Right atrium auricular region (tissue), 2 donors: ENCODE data around the gene ILF3. TPM values are rescaled to one million over a fixed set of nuclear protein-coding genes. Genes with fewer than 3 reads are reported as not detected.
"Not testable (repeated sequence)": the region's sequence is repeated elsewhere in the genome, so short reads cannot be mapped to it uniquely, and the experiment has no call there.

ENCODE experiments used
- DNase-seq: peaks from one replicate; pipeline ENCODE4 v3.0.0-alpha.2; 2019; ENCODE audit warnings: low spot score
- H3K27ac ChIP-seq, 2 donors: fragments of 200-600 bp; sonication (generic); 1 replicate in 1 of 2; 2 replicates in 1 of 2; pipeline ENCODE4 v1.5.1; 2016 to 2019
- H3K27me3 ChIP-seq, 2 donors: fragments of 200-600 bp; sonication (generic); one replicate each; pipeline versions ENCODE4 v1.5.1 to v1.6.0; 2017 to 2019
- H3K36me3 ChIP-seq: fragments of 200-600 bp; sonication (generic); one replicate; pipeline ENCODE4 v1.5.1; 2016
- H3K4me1 ChIP-seq, 2 donors: fragments of 200-600 bp; sonication (generic); one replicate each; pipeline versions ENCODE4 v1.5.1 to v1.6.0; 2017 to 2019
- H3K4me3 ChIP-seq, 2 donors: fragments of 200-600 bp; sonication (generic); 1 replicate in 1 of 2; 2 replicates in 1 of 2; pipeline ENCODE4 v1.5.1; 2017 to 2019; ENCODE audit warnings: mild to moderate bottlenecking in 1 of 2, moderate library complexity in 1 of 2
- H3K9me3 ChIP-seq, 2 donors: fragments of 200-600 bp; sonication (generic); one replicate each; pipeline ENCODE4 v1.5.1; 2019
- CTCF ChIP-seq, 2 donors: fragments of 200-600 bp; sonication (generic); IDR thresholded peaks; one replicate each; pipeline ENCODE4 v1.5.1; 2019; ENCODE audit warnings: antibody characterized with exemption in 2 of 2
- total RNA-seq, 2 donors: library from RNA; depleted of rRNA; stranded (reverse); fragments of >200 nt; gene quantifications; one replicate each; pipeline ENCODE4 v1.1.0, GENCODE V29; 2016

Gene ILF3
- total RNA-seq, 2 donors from 2014 or later = 59.2 to 75.1 TPM

- Histone ChIP-seq H3K27ac (peak overlapping the region; percentile 98 to 100), H3K9me3 (no peaks in the 10 kb centered on the region), H3K36me3 (no peaks in the 10 kb centered on the region), H3K27me3 (no peaks in the 10 kb centered on the region), H3K4me1 (peaks cover 0 to 65% of the 10 kb centered on the region in 2 donors), H3K4me3 (peak overlapping the region; percentile 92 to 98)
- DNase-seq = no peak
- TF ChIP-seq CTCF (IDR thresholded peaks at IDR 0.05) = no peak
Measured at GRCh38 chr19:10655457-10656312, 1.5 kb downstream of the ILF3 start.

DNA sequence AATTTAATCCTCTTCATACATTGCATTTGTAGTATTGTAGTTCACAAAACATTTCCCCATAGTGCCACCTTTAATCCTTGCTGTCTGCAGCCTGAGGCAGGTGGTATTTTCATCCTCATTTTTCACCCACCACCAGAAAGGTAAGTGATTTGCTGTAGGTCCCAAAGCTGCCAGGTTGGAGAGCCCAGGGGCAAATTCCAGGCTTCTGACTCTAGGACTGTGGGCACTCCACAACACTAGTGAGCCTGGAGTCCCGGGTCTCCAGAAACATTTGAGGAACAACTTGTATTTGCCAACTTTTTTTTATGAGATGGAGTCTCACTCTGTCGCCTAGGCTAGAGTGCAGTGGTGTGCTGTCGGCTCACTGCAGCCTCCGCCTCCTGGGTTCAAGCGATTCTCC lies 6.2 kb downstream of the ILF3 start:
- TF ChIP-seq CTCF (IDR thresholded peaks at IDR 0.05) = no peak
- H3K27me3 ChIP-seq = no peaks in the 10 kb centered on the region
- peaks cover 0 to 72% of the 10 kb centered on the region in 2 donors for H3K4me1 ChIP-seq
- no peaks in the 10 kb centered on the region for H3K36me3 ChIP-seq
- H3K4me3 ChIP-seq = no peak overlapping the region
- H3K9me3 ChIP-seq = no peaks in the 10 kb centered on the region
- no peak for DNase-seq
- no peak overlapping the region for H3K27ac ChIP-seq

DNA sequence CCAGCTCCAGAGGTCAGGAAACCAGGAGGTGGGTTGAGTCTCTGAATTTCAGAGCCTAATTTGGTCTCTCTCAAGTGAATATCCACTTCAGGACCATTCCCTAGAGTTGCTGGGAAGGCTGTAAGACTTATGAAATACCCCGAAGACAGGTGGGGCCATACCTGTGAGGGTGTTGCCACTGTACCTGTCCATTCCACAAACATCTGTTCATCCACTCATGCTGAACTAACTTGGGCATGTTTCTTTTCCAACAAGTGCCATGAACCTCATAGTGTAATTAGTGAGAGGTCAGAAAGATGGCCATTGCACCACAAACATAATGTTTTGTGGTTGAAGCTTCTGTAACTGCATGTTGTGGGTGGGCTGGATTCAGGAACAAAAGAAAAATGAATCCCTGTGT lies 7.8 kb downstream of the ILF3 start:
- H3K27me3 ChIP-seq = no peaks in the 10 kb centered on the region
- peaks cover 6% of the 10 kb centered on the region for H3K36me3 ChIP-seq
- no peak overlapping the region for H3K27ac ChIP-seq
- peaks cover 0 to 56% of the 10 kb centered on the region in 2 donors for H3K4me1 ChIP-seq
- TF ChIP-seq CTCF (IDR thresholded peaks at IDR 0.05) = no peak
- no peaks in the 10 kb centered on the region for H3K9me3 ChIP-seq
- DNase-seq = no peak
- H3K4me3 ChIP-seq = no peak overlapping the region

DNA sequence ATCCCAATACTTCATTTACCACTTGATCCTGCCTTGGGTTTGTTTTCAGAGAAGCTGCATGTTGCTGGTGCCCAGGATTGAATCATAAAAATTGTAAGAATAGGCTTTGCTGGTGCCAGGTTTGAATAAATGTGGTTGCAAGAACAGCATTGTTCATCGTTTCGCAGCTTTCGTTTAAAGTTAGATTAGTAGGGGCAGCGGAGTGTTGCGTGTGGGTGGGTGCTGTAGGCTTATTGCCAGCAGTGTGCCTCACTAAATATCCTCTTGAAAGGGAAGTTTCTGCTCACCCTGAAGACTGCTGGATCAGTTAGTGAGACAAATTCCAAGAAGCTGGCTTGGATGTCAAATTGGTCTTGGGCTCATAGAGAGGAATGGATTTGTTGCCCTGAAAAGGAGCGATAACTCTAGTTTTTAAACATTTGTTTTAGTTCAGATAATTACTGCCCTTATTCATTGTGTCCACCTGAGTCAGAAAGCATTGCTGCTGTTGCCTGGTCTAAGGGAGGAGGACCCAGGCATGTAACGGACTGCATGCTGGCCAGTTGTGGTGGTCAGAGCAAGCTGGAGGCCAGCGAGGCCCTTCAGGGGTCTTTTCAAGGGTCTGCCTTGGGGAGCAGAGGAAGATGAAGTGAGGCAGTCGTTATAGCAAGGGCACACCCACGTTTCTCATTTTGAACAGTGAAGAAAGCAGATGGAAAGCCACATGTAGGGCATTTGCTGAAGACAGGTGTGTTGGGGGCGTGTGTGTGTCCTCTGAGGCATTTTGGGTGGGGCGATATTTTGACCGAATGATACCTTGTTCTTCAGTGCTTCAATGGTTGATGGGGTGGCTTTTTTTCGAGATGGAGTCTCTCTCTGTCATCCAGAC lies 8.5 kb downstream of the ILF3 start:
- no peak overlapping the region for H3K27ac ChIP-seq
- no peaks in the 10 kb centered on the region for H3K9me3 ChIP-seq
- TF ChIP-seq CTCF (IDR thresholded peaks at IDR 0.05) = no peak
- H3K27me3 ChIP-seq = no peaks in the 10 kb centered on the region
- H3K36me3 ChIP-seq = peaks cover 6% of the 10 kb centered on the region
- H3K4me1 ChIP-seq = peaks cover 0 to 52% of the 10 kb centered on the region in 2 donors
- DNase-seq = no peak
- H3K4me3 ChIP-seq = no peak overlapping the region

GRCh38 chr19:10663252-10663563 lies 9.1 kb downstream of the ILF3 start:
- H3K4me1 ChIP-seq = peaks cover 0 to 55% of the 10 kb centered on the region in 2 donors

DNA sequence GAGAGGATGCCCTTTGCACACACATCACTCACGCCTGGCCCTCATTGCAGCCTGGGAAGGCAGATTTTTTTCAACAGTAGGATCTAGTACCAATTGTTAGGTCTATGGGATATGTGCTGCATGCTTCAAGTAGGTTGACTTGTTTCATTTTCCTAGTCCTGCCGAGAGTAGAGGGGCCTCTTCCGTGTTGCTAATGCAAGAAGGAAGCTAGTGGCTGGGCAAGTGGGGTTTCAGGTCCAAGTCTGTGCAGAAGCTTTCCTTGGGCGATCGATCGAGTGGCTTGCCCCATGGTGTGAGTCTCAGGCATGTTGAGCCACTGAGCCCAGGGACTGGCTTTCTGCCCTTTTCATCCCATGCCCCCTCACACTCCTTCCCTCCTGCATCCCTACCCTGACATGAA lies 13.7 kb downstream of the ILF3 start:
- no peak for TF ChIP-seq CTCF (IDR thresholded peaks at IDR 0.05)
- no peaks in the 10 kb centered on the region for H3K9me3 ChIP-seq
- no peak overlapping the region for H3K4me3 ChIP-seq
- H3K36me3 ChIP-seq = peaks cover 27% of the 10 kb centered on the region
- H3K27ac ChIP-seq = no peak overlapping the region
- H3K4me1 ChIP-seq = peaks cover 0 to 48% of the 10 kb centered on the region in 2 donors
- no peaks in the 10 kb centered on the region for H3K27me3 ChIP-seq
- no peak for DNase-seq

More at GRCh38 chr19:10663252-10663563, 9.1 kb downstream of the ILF3 start:
- not testable (repeated sequence) for H3K27ac ChIP-seq, H3K9me3 ChIP-seq, H3K4me3 ChIP-seq, H3K36me3 ChIP-seq, DNase-seq, H3K27me3 ChIP-seq
